HG03139 (cell line): ENCODE measurements around the gene ETV7.
"Not testable (repeated sequence)": the region's sequence is repeated elsewhere in the genome, so short reads cannot be mapped to it uniquely, and the experiment has no call there.

Experiments used
- ATAC-seq: cut with Tn5 transposase; IDR thresholded peaks from one replicate; pipeline ENCODE4 v1.9.1; 2021; ENCODE audit not compliant: unreplicated experiment

Gene ETV7

DNA sequence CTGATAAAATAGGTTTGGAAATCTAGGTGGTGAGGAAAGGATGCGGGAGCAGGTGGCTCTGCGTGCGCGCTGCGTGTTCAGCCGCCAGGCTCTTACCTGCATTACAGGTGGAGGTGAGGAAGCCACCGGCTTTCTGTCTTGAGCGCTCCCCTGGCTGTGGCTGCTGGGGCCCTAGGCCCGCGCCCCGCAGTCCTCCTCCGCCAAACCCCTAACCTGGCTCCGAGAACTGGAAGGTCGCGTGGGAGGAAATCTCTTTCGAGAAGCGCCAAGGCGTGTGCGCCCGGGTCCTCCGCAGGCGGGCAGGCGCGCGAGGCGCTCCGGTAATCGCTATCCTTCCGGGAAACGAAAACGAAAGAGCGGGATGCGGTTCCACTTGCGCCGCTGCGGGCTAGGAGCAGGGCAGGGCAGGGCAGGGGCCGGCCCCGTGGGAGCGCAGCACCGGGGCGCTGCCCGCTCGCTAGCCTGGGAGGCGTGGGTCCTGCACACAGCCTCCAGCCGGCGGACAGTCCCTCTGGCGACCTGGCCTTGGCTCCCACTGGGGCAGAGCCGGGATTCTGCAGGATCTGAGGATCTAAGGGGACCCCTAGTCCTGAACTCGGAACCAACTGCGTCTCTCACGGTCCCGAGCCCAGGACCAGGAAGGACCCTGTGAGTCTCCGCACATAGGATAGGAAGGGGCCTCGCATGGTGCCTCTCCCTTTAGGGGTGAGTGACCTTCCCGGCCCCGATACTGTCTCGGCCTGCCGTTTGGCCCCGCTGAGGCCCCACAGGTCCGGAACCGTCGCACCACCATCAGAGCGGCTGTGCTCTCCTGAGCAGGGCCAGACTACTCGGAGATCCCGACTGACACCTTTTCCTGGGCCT lies at the start of gene ETV7:
Gene ETV7 (minus strand): TSS at position 230 of the 864 bp plus-strand sequence. CDS start 128 bp downstream, at position 102.
- ATAC-seq: no peak

DNA sequence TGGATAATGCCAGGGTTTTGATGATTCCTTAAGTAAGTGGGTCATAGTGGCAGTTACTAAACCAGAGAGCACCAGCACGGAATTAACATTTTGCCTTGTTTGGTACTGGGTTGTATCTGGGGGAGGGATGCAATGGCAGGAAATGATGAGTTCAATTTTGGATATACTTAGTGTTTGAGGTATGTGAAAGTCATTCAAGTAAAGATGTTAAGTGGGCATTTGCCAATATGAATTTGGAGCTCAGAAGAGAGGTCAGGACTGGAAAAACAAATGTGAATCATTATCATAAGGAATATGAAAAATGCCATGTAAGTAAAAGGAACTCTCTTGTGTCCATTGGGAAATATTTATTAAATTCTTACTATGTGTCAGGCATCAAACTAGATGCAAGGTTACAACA lies 49.0 kb upstream of the ETV7 start:
- no peak for ATAC-seq

DNA sequence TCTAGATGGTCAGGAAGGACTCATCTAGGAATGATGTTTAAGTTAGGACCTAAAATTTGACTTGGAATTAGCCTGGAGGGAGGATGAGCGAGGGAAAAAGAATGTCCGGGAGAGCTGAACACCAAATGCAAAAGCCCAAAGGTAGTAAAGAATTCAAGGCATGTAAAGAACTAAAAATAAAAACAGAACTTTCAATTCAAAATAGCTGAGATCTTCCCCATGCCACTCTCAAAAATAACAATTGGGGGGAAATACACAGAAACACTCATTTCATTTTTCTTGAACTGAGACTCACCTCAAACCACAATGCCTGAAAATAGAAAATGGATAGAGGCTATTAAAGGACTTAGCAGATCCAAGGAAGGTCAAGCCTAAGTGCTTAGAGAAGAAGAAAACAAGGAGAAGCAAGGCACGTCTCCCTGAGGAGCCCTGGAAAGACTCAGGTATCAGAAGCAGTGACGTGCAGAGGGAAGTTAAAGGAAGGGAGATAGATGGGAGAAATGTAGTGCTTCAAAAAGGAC lies 44.7 kb upstream of the ETV7 start:
- ATAC-seq: no peak

DNA sequence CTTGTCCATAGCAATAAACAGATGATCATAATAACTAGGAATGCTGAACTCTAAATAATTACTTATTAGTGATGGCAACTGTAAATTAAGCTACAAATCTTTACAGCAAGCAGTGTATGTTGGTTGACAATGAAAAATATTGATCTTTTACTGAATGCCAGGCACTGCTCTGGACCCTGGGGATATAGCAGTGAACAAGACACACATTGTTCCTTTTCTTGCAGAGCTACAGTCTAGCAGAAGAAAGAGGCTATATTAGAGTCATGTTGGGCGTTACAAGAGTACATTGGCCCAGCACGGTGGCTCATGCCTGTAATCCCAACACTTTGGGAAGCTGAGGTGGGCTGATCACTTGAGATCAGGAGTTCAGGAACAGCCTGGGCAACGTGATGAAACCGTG lies 43.7 kb upstream of the ETV7 start:
- no peak for ATAC-seq

DNA sequence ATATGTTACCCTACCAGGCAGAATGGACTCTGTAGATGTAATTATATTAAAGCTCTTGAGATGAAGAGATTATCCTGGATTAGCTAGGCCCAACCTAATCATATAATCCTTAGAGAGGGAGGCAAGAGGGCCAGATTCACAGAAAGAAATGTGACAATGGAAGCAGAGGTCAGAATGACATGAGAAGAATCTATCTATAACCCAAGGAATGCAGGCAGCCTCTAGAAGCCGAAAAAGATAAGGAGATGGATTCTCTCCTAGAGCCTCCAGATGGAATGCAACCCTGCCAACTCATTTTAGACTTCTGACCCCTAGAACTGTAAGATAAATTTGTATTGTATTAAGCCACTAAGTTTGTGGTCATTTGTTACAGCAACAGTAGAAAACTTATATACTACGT lies 42.9 kb upstream of the ETV7 start:
- ATAC-seq: no peak

DNA sequence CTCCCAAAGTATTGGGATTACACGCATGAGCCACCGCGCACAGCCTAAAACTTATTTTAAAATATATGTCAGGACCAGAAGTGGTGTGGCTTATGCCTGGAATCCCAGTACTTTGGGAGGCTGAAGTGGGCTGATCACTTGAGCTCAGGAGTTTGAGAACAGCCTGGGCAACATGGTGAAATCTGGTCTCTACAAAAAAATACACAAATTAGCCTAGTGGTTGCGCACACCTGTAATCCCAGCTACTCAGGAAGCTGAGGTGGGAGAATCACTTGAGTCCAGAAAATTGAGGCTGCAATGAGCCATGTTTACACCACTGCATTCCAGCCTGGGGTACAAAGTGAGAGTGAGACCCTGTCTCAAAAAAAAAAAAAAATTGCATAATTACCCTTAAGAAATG lies 41.4 kb upstream of the ETV7 start:
- ATAC-seq: no peak

DNA sequence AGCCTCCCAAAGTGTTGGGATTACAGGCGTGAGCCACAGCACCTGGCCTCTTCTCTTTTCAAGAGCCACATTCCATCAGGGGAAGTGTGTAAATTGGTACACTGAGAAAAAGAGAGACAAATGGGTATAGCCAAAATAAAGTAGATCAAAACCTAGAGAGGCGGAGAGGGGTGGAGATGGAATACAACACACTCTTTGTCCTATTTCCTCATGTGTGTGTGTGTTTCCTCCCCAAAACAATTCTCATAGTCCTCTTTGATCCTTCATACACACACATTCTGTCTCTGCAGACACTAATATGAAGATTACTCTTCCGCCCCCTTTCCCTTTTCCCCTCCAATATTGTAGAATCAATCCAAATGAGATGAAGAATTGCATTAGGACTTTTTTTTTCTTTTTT lies 39.2 kb upstream of the ETV7 start:
- no peak for ATAC-seq

DNA sequence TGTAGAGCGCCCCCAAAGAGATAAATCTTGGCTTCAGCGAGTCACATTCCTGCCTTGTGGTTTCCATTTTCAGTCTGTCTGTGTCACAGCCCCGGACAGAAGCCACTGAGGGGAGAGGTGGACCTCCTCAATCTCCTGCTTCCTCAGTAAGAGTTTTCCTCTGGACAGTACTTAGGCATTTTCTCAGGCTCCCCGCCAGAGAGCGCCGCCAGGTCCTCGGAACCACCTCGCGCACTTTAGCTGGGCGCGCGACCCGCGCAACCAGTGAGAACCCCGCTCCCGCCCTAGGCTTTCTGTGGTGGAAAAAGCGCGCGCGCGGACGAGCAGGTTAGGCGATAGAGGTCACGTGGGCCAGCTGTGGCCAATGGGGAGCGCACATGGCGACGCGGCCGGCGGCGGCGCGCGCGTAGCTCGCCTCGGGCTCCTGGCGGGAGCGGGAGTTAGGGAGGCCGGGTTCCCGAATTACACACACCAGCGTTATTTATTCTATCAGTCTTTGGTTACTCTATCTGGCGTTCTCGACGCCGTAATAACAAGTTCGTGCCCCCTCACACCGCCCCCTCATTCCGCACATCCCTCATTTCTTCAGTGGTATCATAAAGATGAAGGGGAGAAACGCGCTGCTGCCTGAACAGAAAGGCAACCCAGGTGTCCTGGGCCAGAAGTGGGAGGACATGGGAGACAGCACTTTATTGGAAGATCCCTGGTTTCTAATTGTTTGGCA lies 35.8 kb upstream of the ETV7 start:
- peak; percentile 91 for ATAC-seq

DNA sequence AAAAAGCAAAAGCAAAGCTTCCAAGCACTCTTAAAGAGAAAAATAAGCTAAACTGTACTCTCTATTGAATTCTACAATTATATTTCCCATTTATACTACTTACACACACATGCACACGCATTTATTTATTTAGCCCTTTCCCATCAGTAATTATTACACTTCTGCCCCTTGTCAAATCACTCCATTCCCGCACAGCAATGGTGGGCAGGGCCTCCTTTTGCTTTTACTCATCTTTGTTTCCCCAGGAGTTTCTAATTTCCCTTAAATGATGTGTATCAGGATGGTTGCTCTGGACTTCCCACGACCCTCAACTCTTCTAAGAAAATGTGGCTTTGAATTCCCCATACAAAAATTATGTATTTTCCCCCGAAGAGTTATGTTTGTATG lies 35.2 kb upstream of the ETV7 start:
- ATAC-seq: no peak

DNA sequence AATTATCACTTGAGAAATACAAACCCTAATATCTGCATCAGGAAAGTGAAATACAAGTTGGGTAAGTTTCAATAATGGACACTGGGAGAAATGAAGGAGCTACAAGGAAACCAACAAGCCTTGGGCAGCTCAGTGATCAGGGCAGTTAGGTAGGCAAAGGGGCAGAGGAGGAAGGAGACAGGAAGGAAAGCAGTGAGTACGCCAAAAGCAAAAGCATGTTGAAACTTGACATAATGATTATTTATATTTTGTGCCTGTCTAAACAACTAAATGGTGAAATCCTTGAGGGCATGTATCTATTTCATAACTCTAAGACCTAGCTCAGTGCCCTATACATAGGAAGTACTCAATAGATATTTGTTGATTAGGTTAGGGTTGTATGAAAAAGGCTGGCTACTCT lies 31.8 kb upstream of the ETV7 start:
- ATAC-seq: no peak

DNA sequence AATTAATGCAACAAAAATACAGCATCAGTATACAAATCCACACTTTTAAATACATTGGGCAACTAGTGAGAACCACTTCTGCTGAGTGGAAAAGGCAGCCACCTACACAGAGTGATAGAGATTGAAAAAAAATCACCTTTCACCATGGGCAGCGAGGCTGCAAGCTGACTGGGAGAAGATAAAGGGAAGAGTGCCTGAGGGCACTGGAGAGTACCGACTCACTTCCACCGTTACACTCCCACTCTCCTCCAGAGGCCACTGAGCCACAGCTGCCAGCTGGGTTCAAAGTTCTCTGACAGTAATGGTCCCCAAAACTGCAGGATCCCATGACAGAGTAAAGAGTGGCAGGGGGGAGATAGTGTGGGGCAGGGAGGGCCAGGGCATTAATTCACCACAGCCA lies 31.1 kb upstream of the ETV7 start:
- no peak for ATAC-seq

DNA sequence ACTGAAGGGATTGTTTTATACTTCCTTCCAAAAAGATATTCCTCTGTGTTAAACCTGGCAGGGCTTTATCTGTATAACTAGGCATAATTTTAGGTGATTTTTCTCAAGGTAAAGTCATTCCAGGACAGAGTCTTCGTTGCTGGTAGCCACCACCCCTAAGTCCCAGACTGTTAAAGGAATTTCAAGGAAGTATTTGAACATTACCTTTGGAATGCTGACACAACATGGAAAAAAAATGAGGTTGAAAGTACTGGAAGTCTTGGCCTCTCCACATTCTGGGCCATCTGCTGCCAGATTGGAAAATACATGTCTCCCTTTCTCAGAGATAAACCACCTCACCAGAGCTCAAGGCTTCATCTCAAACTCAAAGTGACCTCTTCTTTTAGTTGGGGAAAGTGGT lies 27.0 kb upstream of the ETV7 start:
- no peak for ATAC-seq

DNA sequence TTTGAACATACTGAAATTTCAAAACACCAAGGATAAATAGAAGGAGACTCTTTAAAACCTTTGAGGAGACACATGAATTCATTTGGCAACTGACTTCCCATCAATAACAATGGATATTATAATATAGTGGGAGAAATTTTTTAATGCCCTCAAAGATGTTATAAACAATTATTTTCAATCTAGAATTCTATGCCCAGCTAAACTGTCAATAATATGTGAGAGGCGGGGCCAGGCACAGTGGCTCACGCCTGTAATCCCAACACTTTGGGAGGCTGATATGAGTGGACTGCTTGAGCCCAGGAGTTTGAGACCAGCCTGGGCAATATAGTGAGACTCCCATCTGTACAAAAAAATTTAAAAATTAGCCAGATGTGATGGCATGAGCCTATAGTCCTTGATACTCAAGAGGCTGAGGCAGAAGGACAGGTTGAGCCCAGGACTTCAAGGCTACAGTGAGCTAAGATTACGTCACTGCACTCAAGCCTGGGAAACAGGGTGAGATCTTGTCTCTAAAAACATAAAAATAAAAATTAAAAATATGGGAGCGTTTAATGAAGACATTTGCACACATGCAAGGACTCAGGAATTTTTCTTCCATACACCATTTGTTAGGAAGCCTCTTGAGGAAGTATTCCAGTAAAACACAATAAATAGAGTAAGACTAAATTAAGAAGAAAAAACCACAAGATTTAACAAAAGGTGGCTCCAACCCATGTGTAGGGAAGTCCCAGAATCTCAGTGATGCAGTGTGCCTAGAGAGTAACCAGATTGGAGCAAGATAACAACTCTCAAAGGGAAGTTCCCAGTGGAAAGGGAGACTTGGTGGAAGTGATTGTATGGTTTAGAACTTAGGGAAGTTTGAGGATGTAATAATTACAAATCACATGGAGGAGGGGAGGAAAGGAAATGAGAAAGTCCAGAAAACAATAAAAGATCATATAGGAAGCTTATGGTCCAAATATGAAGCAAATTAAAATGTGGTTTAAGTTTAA lies 26.3 kb upstream of the ETV7 start:
- ATAC-seq: no peak

DNA sequence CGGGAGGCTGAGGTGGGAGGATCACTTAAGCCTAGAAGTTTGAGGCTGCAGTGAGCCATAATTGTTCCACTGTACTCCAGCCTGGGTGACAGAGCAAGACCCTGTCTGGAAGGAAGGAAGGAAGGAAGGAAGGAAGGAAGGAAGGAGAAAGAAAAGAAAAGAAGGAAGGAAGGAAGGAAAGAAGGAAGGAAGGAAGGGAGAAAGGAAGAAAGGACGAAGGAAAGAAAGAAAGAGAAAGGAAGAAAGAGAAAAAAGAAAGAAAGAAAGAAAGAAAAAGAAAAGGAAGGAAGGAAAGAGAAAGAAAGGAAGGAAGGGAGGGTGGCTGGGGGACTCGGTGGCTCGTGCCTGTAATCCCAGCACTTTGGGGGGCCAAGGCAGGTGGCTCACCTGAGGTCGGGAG lies 22.2 kb upstream of the ETV7 start:
- not testable (repeated sequence) for ATAC-seq

DNA sequence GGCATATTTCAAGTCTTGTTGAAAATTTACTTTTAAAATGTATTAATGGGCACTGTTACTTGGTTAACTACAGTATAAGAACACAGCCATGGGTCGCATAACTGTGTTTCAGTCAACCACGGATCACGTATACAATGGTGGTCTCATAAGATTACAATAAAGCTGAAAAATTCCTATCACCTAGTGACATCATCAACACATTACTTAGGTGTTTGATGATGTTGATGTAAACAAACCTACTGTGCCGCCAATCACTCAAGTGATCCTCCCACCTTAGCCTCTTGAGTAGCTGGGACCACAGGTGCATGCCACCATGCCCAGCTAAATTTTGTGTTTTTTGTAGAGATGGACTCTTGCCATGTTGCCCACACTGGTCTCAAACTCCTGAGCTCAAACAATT lies 16.7 kb upstream of the ETV7 start:
- no peak for ATAC-seq

DNA sequence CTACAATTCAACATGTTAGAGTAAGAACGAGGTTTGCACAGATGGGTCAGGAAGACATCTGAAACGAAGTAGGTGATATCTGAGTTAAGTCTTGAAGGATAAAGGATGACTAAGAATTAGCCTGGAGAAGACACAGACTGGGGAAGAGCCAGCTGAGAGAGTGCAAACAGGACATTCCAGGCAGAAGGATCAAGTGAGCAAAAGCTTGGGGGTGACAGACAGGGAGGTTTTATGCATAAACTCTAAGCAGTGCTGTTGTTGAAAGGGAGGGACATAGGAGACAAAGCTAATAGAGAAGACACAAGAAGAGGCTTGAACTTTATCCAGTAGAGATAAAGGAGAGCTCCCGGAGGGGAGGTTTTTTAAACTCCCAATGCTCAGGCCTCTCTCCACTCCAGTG lies 15.0 kb upstream of the ETV7 start:
- no peak for ATAC-seq

DNA sequence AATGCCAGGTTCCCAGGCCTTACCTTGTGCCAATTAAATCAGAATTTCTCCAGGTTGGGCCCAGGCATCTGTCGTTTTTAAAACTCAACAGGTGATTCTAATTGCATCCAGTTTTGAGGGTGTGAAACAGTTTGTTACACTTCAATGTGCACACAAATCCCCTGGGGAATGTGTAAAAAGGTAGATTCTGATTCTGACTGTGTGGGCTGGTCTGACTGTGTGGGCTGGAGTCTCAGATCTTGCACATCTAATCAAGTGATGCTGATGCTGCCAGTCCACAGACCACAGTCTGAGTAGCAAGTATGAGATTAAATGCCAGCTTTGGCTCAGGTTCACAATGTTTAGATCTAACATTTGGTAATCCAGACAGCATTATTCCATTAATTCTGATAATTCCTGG lies 12.5 kb upstream of the ETV7 start:
- no peak for ATAC-seq

DNA sequence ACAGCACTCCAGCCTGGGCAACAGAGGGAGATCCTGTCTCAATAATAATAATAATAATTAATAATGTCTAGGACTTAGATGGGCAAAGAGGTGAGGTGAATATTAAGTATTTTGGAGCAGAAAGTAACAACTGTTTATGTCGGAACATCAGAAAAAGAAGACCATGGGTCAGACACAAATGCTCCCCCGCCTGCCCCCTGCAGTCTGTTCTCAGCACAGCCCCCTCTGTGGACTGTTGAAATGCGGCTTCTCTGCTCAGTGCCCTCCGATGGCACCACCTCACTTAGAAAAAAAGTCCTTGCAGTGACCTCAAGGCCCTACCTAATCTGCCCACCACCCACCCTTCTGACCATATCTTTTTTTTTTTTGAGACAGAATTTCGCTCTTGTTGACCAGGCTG lies 5.2 kb upstream of the ETV7 start:
- no peak for ATAC-seq

DNA sequence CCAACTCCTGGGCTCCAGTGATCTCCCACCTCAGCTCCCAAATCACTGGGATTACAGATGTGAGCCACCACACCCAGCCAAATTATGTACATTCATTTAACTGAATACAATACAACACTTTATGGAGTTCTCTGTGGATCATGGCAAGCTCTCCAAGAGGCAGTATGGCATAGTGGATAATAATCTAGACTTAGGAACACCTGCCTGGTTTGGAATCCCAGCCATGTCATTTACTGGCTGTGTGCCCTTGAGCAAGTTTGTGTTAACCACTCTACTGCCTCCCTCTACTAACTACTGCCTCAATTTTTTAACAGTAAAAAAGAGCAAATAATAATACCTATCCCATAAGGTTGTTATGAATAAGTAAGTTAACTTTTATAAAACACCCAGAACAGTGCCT lies 1.9 kb upstream of the ETV7 start:
- no peak for ATAC-seq

DNA sequence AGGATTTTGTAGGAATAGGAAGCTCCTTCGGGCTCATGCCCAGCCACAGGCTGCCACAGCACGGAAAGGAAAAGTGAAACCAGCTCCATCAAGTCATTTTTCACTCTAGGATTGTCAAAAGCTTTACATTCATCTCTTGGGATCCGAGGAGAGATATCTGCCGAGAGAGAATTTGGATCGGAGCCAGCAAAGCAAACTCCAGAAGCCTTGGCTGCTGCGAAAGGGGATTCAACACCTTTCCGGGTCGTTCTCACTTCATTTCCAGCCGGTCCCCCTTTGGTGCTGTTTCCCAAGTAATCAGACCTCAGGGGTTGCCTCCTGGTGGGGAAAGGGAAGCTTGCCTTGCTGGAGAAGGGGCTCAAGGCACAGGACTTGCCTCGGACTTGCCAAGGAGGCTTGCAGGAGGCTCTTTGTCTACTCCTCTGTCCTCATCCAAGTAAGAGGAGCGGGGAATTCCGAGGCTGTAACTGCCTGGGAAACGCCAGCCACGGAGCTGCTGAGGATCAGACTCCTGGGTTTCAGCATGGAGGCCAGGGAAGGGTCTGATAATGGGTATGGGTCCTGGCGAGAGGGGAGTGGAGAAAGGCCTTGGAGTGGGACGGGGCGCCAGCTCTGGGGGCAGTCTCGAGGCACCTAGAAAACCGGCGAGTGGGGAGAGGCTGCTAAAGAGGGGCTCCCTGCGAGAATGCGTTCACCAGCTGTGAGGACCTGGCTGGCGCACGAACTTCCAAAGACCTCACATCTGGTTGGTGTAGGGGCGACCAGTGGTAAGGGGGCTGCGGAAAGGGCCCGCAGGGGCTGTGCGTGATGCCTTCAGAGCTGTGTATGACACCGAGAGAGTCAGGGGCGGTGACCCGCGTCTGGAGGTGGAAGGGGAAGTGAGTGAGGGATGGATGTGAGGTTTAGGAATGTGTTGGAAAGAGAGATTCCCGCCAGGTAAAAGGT lies 702 bp downstream of the ETV7 start:
- no peak for ATAC-seq
